ENCODE data around the gene LRRC59.
"Not testable (repeated sequence)": the region's sequence is repeated elsewhere in the genome, so short reads cannot be mapped to it uniquely, and the experiment has no call there.

The LRRC59 gene

DNA sequence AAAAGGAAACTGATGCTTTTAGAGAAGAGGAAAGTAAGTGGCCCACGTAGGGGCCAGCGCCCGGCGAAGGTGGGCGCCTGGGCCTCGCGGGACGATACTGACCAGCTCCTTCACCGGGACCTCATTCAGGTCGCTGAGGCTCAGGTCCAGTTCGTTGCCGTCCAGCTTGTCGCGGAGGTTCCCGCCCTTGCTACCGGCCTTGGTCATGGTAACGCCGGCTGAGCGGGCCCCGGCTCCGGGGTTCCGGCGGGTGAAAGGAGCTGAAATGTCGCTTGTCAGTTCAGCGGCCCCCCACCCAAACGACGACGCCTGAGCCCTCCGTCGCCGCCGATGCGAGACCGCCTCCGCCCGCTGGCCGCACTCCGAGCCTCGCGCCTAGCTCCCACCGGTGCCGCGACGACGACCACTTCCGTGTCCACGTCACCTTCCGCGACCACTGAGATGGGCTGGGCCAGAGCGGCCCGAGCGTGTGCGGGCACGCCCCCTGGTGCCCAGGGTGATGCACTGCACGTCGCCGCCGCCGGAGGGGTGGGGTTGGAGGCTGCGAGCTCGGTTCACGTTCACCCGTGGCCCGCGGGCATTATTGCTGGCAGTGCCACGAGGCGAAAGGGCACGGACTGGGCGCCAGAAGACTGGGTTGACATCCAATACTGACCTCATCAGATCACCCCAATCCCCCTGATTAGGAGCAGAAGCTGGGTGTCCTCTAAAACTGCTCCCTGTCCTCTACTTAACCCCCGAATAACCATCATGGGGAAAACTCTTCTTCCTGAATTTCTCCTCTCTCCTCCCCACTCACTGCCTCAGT is at the start of gene LRRC59:
Gene LRRC59, minus strand, starts transcription at position 413 of the 808 bp plus-strand sequence. Its CDS starts 206 bp downstream, at position 207.
- peak; percentile 88 for DNase-seq (ENCODE audit: low spot score)

DNA sequence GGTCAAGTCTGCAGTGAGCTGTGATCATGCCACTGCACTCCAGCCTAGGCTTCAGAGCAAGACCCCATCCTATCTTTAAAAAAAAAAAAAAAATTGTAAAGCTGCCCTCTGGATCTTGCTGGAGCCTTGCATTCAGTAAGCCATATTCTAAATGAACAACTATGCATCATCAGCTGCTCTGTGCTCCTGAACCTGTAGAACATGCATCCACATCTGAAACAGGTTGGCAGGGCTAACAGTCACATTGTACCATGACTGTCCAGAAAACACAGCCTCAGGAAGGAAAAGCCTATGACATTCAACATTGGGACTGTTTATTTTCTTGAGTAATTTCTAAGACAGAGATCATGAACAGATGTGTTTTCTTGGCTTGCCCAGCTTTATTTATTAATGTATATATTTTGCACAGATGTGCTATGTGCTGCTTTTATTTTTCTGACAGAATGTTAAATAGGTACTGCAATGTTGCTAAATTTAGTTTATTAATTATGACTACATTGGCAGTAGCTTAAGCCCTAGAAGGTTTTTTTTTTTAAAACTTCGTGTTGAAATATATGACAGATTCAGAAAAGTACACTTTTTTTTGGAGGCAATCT is 48.5 kb upstream of the LRRC59 start:
- DNase-seq (ENCODE audit: low spot score) = no peak

DNA sequence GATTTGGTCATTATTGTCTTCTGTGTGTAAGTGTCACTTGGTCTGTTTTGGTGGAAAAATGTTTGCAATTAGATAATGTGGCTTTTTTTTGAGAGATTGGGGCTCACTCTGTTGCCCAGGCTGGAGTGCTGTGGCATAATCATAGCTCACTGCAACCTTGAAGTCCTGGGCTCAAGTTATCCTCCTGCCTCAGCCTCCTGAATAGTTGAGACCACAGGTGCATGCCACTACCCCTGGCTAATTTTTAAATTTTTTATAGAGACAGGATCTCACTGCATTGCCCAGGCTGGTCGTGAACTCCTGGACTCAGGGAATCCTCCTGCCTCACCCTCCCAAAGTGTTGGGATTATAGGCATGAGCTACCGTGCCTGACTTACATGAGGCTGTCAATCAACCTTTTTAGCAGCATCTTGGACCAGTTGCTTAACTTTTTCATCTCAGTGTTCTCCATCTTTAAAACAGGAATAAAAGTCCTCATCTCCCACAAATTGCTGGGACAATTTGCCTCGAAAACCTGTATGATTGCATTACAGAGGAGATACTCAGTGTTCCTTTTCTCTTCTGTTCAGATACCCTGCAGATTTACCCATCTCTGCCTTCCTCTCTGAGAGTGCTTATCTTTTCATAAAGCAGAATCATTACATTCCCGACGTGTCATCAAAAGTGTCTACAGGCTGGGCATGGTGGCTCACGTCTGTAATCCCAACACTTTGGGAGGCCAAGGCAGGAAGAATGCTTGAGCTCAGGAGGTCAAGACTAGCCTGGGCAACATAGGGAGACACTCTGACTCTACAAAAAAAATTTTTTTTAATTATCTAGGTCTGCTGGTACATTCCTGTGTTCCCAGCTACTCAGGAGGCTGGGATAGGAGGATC is 47.8 kb upstream of the LRRC59 start:
- no peak for DNase-seq (ENCODE audit: low spot score)

GRCh38 chr17:50443505-50443974 is 46.2 kb upstream of the LRRC59 start:
- no peak for DNase-seq (ENCODE audit: low spot score)

GRCh38 chr17:50440838-50441829 is 43.8 kb upstream of the LRRC59 start:
- no peak for DNase-seq (ENCODE audit: low spot score)

GRCh38 chr17:50440172-50440837 is 43.0 kb upstream of the LRRC59 start:
- DNase-seq (ENCODE audit: low spot score) = no peak

DNA sequence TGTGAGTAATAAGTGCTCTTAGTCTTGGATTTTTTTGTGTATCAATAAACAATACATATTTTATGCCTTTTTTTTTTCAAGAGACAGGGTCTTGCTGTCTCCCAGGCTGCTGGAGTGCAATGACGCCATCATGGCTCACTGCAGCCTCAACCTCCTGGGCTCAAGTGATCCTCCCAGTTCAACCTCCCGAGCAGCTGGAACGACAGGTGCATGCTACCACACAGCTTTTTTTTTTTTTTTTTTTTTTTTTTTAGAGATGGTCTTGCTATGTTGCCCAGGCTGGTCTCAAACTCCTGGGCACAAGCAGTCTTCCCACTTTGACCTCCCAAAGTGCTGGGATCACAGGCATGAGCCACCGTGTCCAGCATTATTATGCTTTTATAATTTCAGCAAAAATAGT is 41.7 kb upstream of the LRRC59 start:
- no peak for DNase-seq (ENCODE audit: low spot score)

DNA sequence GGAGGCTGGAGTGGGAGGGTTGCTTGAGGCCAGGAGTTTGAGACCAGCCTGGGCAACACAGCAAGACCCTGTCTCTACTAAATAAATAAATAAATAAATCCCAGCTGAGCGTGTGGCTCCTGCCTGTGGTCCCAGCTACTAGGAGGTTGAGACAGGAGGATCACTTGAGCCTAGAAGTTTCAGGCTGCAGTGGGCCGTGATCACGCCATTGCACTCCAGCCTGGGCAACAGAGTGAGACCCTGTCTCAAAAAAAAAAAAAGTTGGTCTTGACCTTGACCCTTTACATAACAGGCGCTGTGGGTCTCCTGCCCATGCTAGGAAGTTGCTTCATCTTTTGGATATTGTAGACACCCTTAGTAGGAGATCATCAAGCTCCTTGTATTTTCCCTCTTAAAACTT is 40.1 kb upstream of the LRRC59 start:
- DNase-seq (ENCODE audit: low spot score) = no peak

- DNase-seq (ENCODE audit: low spot score) = peak; percentile 65
Measured at GRCh38 chr17:50432125-50432762, 34.9 kb upstream of the LRRC59 start.

DNA sequence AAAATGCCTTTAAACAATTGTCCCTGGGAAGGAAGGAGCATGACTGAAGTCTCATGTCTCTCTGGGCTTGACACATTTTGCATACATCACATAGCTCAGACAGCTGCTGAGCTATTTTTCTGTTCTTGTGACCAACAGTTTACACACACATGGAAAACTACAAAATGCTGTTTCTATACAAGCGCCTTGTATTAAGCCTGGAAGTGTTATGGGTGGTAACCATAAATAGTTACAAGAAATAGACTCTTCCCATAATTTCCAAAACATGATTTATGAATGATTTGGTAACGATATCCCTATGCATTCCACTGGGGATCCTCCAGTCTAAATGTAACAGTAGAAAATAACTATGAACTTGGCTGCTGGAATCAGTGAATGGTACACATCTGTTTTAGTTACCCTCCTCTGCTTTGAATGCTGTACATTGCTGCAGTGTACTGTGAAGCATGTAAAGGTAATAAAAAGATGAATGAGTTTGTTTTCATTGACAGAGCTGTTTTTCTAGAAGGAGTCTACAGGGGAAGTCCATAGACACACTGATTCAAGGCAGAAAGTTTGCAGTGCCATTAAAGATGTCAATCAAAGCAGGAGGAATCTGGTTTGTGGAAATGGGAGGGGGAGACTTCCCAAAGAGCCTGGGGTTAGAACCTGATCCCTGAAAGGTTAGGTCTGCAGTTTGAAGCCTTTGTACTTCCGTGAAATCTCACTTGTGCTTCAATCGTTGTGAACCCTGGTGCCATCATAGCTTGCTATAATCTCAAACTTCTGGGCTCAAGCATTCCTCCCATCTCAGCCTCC is 33.7 kb upstream of the LRRC59 start:
- DNase-seq (ENCODE audit: low spot score) = no peak

DNA sequence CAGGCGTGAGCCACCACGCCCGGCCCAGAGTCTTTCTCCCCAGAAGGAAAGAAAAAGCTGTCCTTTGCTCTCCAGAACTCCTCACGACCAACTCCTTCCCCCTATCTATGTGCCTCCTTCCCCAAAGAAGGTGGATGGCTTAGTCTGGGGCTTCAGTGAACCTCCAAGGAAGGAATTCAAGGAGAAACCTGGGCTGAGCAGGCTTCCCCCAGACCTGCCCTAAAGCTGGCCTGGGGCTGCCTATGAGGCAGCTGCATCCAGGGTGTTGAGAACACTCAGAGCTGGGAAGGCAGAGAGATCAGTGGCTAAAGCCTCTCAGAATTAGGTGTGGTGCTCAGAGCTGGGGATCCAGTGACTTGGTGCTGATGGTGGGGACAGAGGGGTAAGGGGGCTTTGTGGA is 32.5 kb upstream of the LRRC59 start:
- DNase-seq (ENCODE audit: low spot score) = no peak

- peak; percentile 19 for DNase-seq (ENCODE audit: low spot score)
Measured at GRCh38 chr17:50428831-50429424, 31.6 kb upstream of the LRRC59 start.

- not testable (repeated sequence) for DNase-seq (ENCODE audit: low spot score)
Measured at GRCh38 chr17:50428126-50428525, 30.8 kb upstream of the LRRC59 start.

DNA sequence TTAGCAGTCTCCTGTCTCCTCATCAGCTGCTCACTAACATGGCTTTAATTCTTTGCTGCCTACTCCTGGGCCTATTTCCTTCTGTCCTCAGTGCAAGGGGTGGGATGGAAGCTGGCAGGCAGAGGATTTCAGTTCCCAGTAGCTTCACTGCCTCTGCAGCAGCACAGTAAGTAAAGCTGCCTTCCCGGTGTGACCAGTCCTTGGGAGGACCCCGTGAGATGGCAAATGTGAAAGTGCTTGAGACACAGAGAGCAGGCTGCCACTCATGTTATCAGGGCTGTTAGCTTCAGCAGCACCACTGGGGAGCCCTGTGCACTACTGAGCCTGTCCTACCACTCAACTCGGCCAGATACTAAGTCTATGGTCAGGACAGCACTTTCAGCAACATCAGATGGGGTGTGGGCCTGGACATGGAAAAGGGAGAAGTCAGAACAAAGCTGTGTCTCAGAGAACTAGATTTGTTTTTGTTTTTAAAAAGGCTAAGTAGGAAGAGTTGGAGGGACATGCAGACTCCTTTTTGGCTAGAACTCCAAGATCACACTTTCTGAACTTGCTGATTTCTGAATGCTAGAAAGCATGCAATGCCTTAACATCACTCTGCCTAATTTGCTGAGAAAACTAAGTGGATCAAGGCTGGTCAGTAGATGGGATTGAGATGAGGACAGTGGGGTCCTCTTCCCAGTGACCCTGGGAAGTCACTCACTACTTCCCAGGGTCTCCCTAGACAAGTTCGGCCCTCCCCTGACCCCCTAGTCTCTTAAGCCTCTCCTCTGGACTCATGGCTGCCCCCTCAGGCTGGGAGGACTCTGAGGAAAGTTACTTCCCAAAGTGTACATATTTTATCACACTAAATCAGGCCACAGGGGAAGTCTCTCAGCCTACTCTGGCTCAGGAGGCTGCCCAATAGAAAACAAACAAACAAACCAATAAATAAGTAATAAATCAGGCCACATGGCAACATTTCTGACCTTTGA is 29.8 kb upstream of the LRRC59 start:
- peak; percentile 57 for DNase-seq (ENCODE audit: low spot score)

DNA sequence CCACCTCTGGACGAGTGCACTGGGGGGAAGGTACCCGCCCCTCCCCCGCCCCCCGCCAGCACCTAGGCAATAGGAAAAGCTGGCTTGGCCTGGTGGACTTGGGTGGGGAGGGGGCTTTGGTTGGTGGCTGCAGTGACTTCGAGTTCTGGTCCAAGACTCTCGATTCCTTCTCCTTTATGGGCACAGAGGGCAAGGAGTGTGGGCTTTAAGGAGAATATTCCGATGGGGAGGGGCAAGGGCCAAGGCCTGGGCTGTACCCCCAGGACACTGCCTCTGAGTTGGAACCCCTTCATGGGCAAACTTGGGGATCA is 29.1 kb upstream of the LRRC59 start:
- no peak for DNase-seq (ENCODE audit: low spot score)

DNA sequence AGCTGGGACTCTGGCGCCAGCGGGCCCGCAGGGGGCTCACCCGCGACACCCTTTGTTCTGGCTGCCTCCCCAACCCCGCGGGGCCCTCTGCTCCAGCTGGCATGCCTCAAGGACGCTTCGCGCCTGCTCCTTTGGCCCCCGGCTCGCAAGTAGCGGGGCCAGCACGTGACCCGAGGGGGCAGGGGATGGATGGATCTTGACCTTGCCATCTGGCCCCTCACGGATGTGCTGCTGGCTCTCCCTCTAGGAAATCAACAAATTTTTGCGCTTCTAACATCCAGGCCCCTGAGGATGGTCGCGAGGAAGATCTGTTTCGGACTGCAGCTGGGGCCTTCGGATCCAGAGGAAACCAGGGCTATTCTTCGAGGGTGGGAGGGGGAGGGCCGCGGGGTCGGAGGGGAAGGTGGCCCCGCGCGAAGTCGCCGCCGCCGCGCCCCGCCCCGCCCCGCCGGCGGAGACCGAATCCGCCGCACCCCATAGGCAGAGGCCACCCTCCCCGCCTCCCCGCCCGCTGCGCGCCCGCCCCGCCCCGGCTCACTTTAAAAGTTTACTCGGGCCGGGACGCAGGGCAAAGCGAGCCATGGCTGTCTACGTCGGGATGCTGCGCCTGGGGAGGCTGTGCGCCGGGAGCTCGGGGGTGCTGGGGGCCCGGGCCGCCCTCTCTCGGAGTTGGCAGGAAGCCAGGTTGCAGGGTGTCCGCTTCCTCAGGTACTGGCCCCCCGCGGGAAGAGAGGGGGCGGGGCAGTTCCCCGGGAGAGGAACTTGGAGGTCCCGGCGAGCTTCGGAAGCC is 28.6 kb upstream of the LRRC59 start, which contains the start of gene ACSF2:
Gene ACSF2, plus strand, starts transcription at position 537 of the 790 bp plus-strand sequence. Its CDS starts 44 bp downstream, at position 581.
- DNase-seq (ENCODE audit: low spot score) = peak; percentile 60

All from kidney tubule cell (primary cell).